Measurements from ENCODE around the gene ILRUN. TPM values are rescaled to one million over a fixed set of nuclear protein-coding genes. Genes with fewer than 3 reads are reported as not detected.
"Not testable (repeated sequence)": the region's sequence is repeated elsewhere in the genome, so short reads cannot be mapped to it uniquely, and the experiment has no call there.

ILRUN gene
- total and polyA plus RNA-seq, 9 of the 15 experiments (the other 6 are each of a cell fraction or from before 2014, with no cell fraction given): 24.9 to 78.9 (median 53.4) TPM

GRCh38 chr6:34720160-34720559 is 23.6 kb upstream of the ILRUN start (continued):
- TF ChIP-seq ZNF449 (CRISPR knock-in tag; IDR thresholded peaks at IDR 0.05) (peak; percentile 85), CREB3 (tag; conservative IDR thresholded peaks at IDR 0.05; ENCODE audit: low read depth) (peak; percentile 97), ZBTB17 (CRISPR knock-in tag; IDR thresholded peaks at IDR 0.05) (peak; percentile 94), OTX1 (CRISPR knock-in tag; IDR thresholded peaks at IDR 0.05) (peak; percentile 61; the same call in 1 of the 2 replicates), KLF13 (tag; IDR thresholded peaks at IDR 0.05; ENCODE audit: borderline replicate concordance, low read depth) (peak; percentile 83; the same call in 1 of the 2 replicates), CBFA2T3 (IDR thresholded peaks at IDR 0.05) (peak; percentile 45; the same call in 1 of the 2 replicates), JUND (tag; IDR thresholded peaks at IDR 0.05; ENCODE audit: borderline replicate concordance, low read depth, low read length) (peak; percentile 23; the same call in 1 of the 3 replicates), KDM1A (IDR thresholded peaks at IDR 0.05) (peak; percentile 46 to 52; a peak in 2 of 4 replicates), MAZ (CRISPR knock-in tag; conservative IDR thresholded peaks at IDR 0.05 in 1 of 2, IDR thresholded peaks at IDR 0.05 in 1 of 2) (peak in 1 of 2 experiments; percentile 84; a peak in 2 of 4 replicates), KDM2B (CRISPR knock-in tag; IDR thresholded peaks at IDR 0.05) (peak; percentile 91; the same call in 1 of the 2 replicates), PBX2 (tag; conservative IDR thresholded peaks at IDR 0.05; ENCODE audit: low read depth) (peak; percentile 72), PPARD (CRISPR knock-in tag; IDR thresholded peaks at IDR 0.05) (0 out of 2 replicates have a peak, but pooled peaks have one; percentile 19), ATF4 (CRISPR knock-in tag; IDR thresholded peaks at IDR 0.05) (peak; percentile 89)
- TF ChIP-seq JUND (IDR thresholded peaks at IDR 0.05; ENCODE audit: borderline replicate concordance, low read depth, low read length); PBX2 (CRISPR knock-in tag; IDR thresholded peaks at IDR 0.05; ENCODE audit: low read depth): not testable (repeated sequence)

All from K562 (cell line).